Cardiac muscle cell (in vitro differentiated cells and primary cell): Measurements from ENCODE around the gene EFHD1. TPM values are rescaled to one million over a fixed set of nuclear protein-coding genes. Genes with fewer than 3 reads are reported as not detected.
"Not testable (repeated sequence)": the region's sequence is repeated elsewhere in the genome, so short reads cannot be mapped to it uniquely, and the experiment has no call there.

Experiments used
- DNase-seq, 2 donors: peaks; one replicate each; pipeline versions ENCODE4 v3.0.0 to v3.0.0-alpha.2; 2010 to 2017; ENCODE audit warnings: low read depth in 1 of 2, low spot score in 1 of 2
- H3K27ac ChIP-seq: fragments of 200-600 bp; sonication (generic); 2 replicates; pipeline ENCODE4 v1.5.1; 2016
- H3K27me3 ChIP-seq: fragments of 200-600 bp; sonication (generic); 2 replicates; pipeline ENCODE4 v1.6.0; 2016; ENCODE audit warnings: control low read depth
- H3K36me3 ChIP-seq: fragments of 200-600 bp; sonication (generic); 2 replicates; pipeline ENCODE4 v1.5.1; 2016; ENCODE audit warnings: control low read depth
- H3K4me1 ChIP-seq: fragments of 200-600 bp; sonication (generic); 2 replicates; pipeline ENCODE4 v1.8.1; 2017; ENCODE audit warnings: low read depth, mild to moderate bottlenecking, mixed run types
- H3K4me3 ChIP-seq: fragments of 200-600 bp; sonication (generic); 2 replicates; pipeline ENCODE4 v1.5.1; 2016; ENCODE audit warnings: mild to moderate bottlenecking
- H3K9me3 ChIP-seq: fragments of 200-600 bp; sonication (generic); 2 replicates; pipeline ENCODE4 v1.5.1; 2017; ENCODE audit warnings: low read depth, mild to moderate bottlenecking, control low read depth
- polyA plus RNA-seq: library from polyadenylated mRNA; unstranded; fragments of >200 nt; fragmentation: Nextera tagmentation; extraction: Ambion mirVana; gene quantifications from 2 replicates; pipeline ENCODE4 v1.2.1, GENCODE V29; 2016
- total RNA-seq: library from RNA; depleted of rRNA; stranded (reverse); fragments of >200 nt; gene quantifications from 2 replicates; pipeline ENCODE4 v1.2.3, GENCODE V29; 2016
- TF ChIP-seq, protein P1 (sequence below): IDR thresholded peaks from 2 replicates; pipeline ENCODE4 v1.5.1; 2012; ENCODE audit warnings: low read depth, mild to moderate bottlenecking, low read length

The EFHD1 gene
- total and polyA plus RNA-seq, 2 experiments from 2014 or later = 8.0 to 12.4 TPM

DNA sequence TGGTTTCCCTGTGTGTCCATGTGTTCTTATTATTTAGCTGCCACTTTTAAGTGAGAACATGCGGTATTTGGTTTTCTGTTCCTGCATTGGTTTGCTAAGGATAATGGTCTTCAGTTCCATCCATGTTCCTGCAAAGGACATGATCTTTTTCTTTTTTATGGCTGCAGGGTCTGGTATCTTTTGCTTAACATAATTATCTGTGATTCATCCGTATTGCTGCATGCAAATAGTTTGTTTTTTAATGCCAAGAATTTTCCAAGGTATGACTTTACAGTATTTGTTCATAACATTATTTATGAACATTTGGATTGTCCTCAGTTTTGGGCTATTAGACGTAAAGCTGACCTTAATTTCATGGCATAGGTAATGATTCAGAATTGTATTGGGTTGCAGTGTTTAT is 81.6 kb downstream of the EFHD1 start:
- no peaks in the 10 kb centered on the region for H3K9me3 ChIP-seq
- TF ChIP-seq, protein P1, sequence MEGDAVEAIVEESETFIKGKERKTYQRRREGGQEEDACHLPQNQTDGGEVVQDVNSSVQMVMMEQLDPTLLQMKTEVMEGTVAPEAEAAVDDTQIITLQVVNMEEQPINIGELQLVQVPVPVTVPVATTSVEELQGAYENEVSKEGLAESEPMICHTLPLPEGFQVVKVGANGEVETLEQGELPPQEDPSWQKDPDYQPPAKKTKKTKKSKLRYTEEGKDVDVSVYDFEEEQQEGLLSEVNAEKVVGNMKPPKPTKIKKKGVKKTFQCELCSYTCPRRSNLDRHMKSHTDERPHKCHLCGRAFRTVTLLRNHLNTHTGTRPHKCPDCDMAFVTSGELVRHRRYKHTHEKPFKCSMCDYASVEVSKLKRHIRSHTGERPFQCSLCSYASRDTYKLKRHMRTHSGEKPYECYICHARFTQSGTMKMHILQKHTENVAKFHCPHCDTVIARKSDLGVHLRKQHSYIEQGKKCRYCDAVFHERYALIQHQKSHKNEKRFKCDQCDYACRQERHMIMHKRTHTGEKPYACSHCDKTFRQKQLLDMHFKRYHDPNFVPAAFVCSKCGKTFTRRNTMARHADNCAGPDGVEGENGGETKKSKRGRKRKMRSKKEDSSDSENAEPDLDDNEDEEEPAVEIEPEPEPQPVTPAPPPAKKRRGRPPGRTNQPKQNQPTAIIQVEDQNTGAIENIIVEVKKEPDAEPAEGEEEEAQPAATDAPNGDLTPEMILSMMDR = no peak
- no peaks in the 10 kb centered on the region for H3K4me1 ChIP-seq
- DNase-seq = no peak
- H3K36me3 ChIP-seq = no peaks in the 10 kb centered on the region
- no peaks in the 10 kb centered on the region for H3K27me3 ChIP-seq
- no peak overlapping the region for H3K4me3 ChIP-seq
- H3K27ac ChIP-seq = no peak overlapping the region

- not testable (repeated sequence) for H3K36me3 ChIP-seq
These were observed 86.7 kb downstream of the EFHD1 start for GRCh38 chr2:232720056-232720455.

GRCh38 chr2:232721261-232721660 is 87.9 kb downstream of the EFHD1 start:
- no peaks in the 10 kb centered on the region for H3K27me3 ChIP-seq
- no peak overlapping the region for H3K4me3 ChIP-seq
- H3K4me1 ChIP-seq = no peaks in the 10 kb centered on the region
- no peak for DNase-seq
- TF ChIP-seq, protein P1 = no peak
- peaks cover 15% of the 10 kb centered on the region for H3K36me3 ChIP-seq
- H3K9me3 ChIP-seq = no peaks in the 10 kb centered on the region
- H3K27ac ChIP-seq = no peak overlapping the region

More at GRCh38 chr2:232720056-232720455, 86.7 kb downstream of the EFHD1 start:
- H3K4me1 ChIP-seq, H3K27me3 ChIP-seq, DNase-seq, H3K9me3 ChIP-seq, H3K4me3 ChIP-seq, H3K27ac ChIP-seq: not testable (repeated sequence)

DNA sequence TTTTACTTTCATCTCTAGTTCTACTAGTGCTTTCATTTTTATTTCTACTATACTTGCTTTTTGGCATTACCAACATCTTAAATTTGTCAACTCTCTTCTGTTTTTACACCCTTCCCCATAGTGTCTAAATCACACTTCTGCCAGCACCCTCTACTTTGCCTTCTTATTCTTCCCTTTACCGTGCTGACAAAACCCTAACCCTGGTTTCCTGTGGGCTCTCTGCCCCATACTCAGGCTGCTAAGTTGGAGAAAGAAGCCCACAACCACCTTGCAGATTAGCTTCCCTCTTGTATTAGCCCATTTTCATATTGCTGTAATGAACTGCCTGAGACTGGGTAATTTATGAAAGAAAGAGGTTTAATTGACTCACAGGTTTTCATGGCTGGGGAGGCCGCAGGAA is 88.5 kb downstream of the EFHD1 start:
- Histone ChIP-seq H3K4me1 (no peaks in the 10 kb centered on the region), H3K36me3 (peaks cover 15% of the 10 kb centered on the region), H3K4me3 (no peak overlapping the region)

GRCh38 chr2:232723027-232723426 is 89.6 kb downstream of the EFHD1 start:
- Histone ChIP-seq H3K36me3 (peaks cover 18% of the 10 kb centered on the region), H3K4me1 (no peaks in the 10 kb centered on the region), H3K9me3 (no peaks in the 10 kb centered on the region), H3K4me3 (no peak overlapping the region), H3K27ac (no peak overlapping the region), H3K27me3 (no peaks in the 10 kb centered on the region)
- TF ChIP-seq, protein P1 = no peak
- DNase-seq = no peak

More for the DNA sequence above, 88.5 kb downstream of the EFHD1 start:
- no peak for DNase-seq
- TF ChIP-seq, protein P1 = no peak
- H3K27me3 ChIP-seq = no peaks in the 10 kb centered on the region
- H3K27ac ChIP-seq = no peak overlapping the region
- no peaks in the 10 kb centered on the region for H3K9me3 ChIP-seq

DNA sequence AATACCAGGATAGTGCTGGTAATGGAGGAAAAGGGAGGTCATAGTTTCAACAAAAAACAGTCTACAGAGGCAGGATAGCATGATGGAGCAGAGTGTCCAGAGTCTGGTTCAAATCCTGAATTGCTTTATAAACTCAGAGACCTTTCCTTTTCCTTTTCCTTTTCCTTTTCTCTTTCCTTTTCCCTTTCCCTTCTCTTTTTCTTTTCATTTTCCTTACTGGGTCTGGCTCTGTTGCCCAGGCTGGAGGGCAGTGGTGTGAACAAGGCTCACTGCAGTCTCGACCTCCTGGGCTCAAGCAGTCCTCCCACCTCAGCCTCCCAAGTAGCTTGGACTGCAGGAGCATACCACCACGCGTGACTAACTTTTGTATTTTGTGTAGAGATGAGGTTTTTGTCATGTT is 95.4 kb downstream of the EFHD1 start:
- peaks cover 29% of the 10 kb centered on the region for H3K36me3 ChIP-seq
- H3K27ac ChIP-seq = no peak overlapping the region
- H3K9me3 ChIP-seq = no peaks in the 10 kb centered on the region
- H3K27me3 ChIP-seq = no peaks in the 10 kb centered on the region
- no peaks in the 10 kb centered on the region for H3K4me1 ChIP-seq
- H3K4me3 ChIP-seq = no peak overlapping the region
- no peak for DNase-seq
- TF ChIP-seq, protein P1 = no peak
